Hepatocyte (in vitro differentiated cells): ENCODE results near the gene FNDC3B. TPM values are rescaled to one million over a fixed set of nuclear protein-coding genes. Genes with fewer than 3 reads are reported as not detected.

Experiments used
- DNase-seq: peaks from one replicate; pipeline ENCODE4 v3.0.0-alpha.2; 2016; ENCODE audit warnings: low spot score
- H2AFZ ChIP-seq: fragments of 200-600 bp; sonication (generic); 2 replicates; pipeline ENCODE4 v1.6.0; 2016; ENCODE audit warnings: antibody characterized with exemption, mild to moderate bottlenecking
- H3K27ac ChIP-seq: fragments of 200-600 bp; sonication (generic); 2 replicates; pipeline ENCODE4 v1.5.1; 2016; ENCODE audit warnings: mild to moderate bottlenecking
- H3K27me3 ChIP-seq: fragments of 200-600 bp; sonication (generic); 2 replicates; pipeline ENCODE4 v1.6.1; 2016
- H3K36me3 ChIP-seq: fragments of 200-600 bp; sonication (generic); replicated peaks from 2 replicates; pipeline ENCODE4 v1.5.1; 2016; ENCODE audit warnings: low read depth; ENCODE audit not compliant: insufficient read depth
- H3K4me1 ChIP-seq: fragments of 200-600 bp; sonication (generic); 2 replicates; pipeline ENCODE4 v1.5.1; 2016; ENCODE audit warnings: mild to moderate bottlenecking, moderate library complexity; ENCODE audit not compliant: insufficient read depth
- H3K4me2 ChIP-seq: fragments of 200-600 bp; sonication (generic); 2 replicates; pipeline ENCODE4 v1.6.0; 2016
- H3K4me3 ChIP-seq: fragments of 200-600 bp; sonication (generic); 2 replicates; pipeline ENCODE4 v1.5.1; 2016; ENCODE audit warnings: mild to moderate bottlenecking
- H3K79me2 ChIP-seq: fragments of 200-600 bp; sonication (generic); 2 replicates; pipeline ENCODE4 v1.6.0; 2017; ENCODE audit warnings: mild to moderate bottlenecking
- H3K9me2 ChIP-seq: fragments of 200-600 bp; sonication (generic); replicated peaks from 2 replicates; pipeline ENCODE4 v1.6.0; 2017; ENCODE audit warnings: mild to moderate bottlenecking; ENCODE audit not compliant: insufficient read depth
- H3K9me3 ChIP-seq: fragments of 200-600 bp; sonication (generic); 2 replicates; pipeline ENCODE4 v1.5.1; 2016; ENCODE audit warnings: low read depth, mild to moderate bottlenecking
- H4K20me1 ChIP-seq: fragments of 200-600 bp; sonication (generic); 2 replicates; pipeline ENCODE4 v1.6.0; 2016; ENCODE audit warnings: mild to moderate bottlenecking; ENCODE audit not compliant: insufficient read depth, poor library complexity, severe bottlenecking
- EZH2 ChIP-seq: fragments of 200-600 bp; sonication (generic); IDR thresholded peaks from 2 replicates; pipeline ENCODE4 v1.6.1; 2016; ENCODE audit warnings: antibody characterized with exemption, mild to moderate bottlenecking, borderline replicate concordance
- EZH2phosphoT487 ChIP-seq: fragments of 200-600 bp; sonication (generic); IDR thresholded peaks from one replicate; pipeline ENCODE4 v1.6.1; 2018; ENCODE audit warnings: antibody characterized with exemption, mild to moderate bottlenecking, low read depth, moderate library complexity; ENCODE audit not compliant: unreplicated experiment, severe bottlenecking
- WGBS: methylation state at CpG from one replicate; pipeline ENCODE4 v1.1.6; 2016; ENCODE audit warnings: low lambda C conversion rate; ENCODE audit errors: missing lambda C conversion rate; 5-methylcytosine and 5-hydroxymethylcytosine counted together
- polyA plus RNA-seq: library from polyadenylated mRNA; unstranded; fragments of >200 nt; fragmentation: Nextera tagmentation; extraction: Ambion mirVana; gene quantifications from 2 replicates; pipeline ENCODE4 v1.2.1, GENCODE V29; 2016
- total RNA-seq: library from RNA; depleted of rRNA; stranded (reverse); fragments of >200 nt; gene quantifications from 2 replicates; pipeline ENCODE4 v1.2.3, GENCODE V29; 2014
- TF ChIP-seq, protein P1 (sequence below): fragments of 200-600 bp; sonication (generic); IDR thresholded peaks from 2 replicates; pipeline ENCODE4 v1.5.1; 2016; ENCODE audit warnings: antibody characterized with exemption, mild to moderate bottlenecking; ENCODE audit not compliant: poor library complexity

The FNDC3B gene
- total and polyA plus RNA-seq, 2 experiments from 2014 or later, result 61.2 to 113 TPM

DNA sequence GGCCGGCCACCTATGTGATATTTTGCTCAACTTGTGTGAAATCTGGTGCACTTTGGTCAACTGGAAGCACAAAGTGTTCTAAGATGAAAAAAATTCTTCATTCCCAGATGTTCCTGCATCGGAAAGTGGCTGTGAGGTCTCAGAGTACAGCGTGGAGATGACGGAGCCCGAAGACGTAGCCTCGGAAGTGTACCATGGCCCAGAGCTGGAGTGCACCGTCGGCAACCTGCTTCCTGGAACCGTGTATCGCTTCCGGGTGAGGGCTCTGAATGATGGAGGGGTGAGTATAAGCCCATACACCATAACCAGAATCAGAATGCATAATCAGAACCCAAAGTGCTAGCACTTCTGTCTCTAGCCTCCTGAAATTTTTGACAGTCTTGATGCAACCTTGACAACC, 304.6 kb downstream of the FNDC3B start:
- H3K27ac ChIP-seq, result no peak overlapping the region
- H3K4me1 ChIP-seq, result no peaks in the 10 kb centered on the region
- H3K4me2 ChIP-seq, result no peak overlapping the region
- no peaks in the 10 kb centered on the region for H3K36me3 ChIP-seq
- no peaks in the 10 kb centered on the region for H3K9me3 ChIP-seq
- DNase-seq, result no peak
- no peaks in the 10 kb centered on the region for H4K20me1 ChIP-seq
- TF ChIP-seq EZH2phosphoT487 (no peak), EZH2 (no peak)
- TF ChIP-seq, protein P1, sequence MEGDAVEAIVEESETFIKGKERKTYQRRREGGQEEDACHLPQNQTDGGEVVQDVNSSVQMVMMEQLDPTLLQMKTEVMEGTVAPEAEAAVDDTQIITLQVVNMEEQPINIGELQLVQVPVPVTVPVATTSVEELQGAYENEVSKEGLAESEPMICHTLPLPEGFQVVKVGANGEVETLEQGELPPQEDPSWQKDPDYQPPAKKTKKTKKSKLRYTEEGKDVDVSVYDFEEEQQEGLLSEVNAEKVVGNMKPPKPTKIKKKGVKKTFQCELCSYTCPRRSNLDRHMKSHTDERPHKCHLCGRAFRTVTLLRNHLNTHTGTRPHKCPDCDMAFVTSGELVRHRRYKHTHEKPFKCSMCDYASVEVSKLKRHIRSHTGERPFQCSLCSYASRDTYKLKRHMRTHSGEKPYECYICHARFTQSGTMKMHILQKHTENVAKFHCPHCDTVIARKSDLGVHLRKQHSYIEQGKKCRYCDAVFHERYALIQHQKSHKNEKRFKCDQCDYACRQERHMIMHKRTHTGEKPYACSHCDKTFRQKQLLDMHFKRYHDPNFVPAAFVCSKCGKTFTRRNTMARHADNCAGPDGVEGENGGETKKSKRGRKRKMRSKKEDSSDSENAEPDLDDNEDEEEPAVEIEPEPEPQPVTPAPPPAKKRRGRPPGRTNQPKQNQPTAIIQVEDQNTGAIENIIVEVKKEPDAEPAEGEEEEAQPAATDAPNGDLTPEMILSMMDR, result no peak
- no peaks in the 10 kb centered on the region for H3K27me3 ChIP-seq
- H2AFZ ChIP-seq, result no peak overlapping the region
- no peak overlapping the region for H3K4me3 ChIP-seq
- peaks cover 3% of the 10 kb centered on the region for H3K79me2 ChIP-seq
- no peaks in the 10 kb centered on the region for H3K9me2 ChIP-seq
- 96% methylated on average over 12 of the region's 12 CpGs for WGBS

DNA sequence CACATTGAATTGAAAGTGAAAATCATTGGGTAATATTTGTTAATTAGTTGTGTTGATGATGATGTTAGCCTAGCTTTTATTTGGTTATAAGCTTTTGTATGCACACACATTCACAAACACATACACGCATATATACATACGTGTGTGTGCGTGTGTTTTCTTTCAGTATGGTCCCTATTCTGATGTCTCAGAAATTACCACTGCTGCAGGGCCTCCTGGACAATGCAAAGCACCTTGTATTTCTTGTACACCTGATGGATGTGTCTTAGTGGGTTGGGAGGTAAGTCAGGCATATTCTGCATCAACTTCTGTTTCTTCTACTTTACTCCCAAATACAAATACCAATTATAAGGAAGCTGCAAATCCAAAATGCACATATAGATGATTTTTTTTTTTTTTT, 306.8 kb downstream of the FNDC3B start:
- Histone ChIP-seq H3K36me3 (no peaks in the 10 kb centered on the region), H3K4me3 (no peak overlapping the region), H3K9me3 (no peaks in the 10 kb centered on the region)

DNA sequence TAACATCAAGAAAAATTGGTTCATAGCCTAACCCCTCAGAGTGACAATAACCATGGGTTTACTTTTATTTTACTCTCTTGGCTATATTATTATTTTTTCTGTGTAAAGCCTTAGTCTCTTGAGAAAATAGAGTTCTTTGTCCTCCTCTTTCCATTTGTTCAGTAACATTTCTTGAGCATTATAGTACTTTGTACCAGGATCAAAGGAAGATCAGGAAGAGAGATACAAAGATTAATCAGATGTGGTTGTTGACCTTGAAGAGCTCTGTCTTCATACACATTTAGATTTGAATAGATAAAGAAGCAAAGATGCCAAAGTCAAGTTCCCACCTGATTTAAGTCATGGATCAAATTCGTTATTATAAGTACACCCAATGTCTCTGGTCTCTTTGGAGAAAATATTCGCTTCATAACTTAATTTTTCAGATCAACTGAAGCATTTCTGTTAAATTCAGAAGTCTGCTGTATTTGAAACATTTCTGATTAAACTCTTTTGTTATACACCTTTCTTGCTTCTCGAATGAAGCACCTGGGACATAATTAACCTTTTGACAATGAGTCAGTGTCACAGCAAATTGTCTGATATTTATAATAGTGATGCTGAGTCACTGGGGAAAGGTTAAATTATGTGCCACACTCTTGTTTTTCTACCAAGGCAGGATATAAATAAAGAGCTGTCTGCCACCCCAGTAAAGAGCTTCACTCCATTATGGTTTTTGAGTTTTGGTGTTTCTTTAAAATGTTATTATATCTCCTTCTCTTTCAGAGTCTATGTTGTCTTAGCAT, 308.7 kb downstream of the FNDC3B start:
- WGBS, result 86% methylated on average over 3 of the region's 3 CpGs
- TF ChIP-seq EZH2 (no peak), EZH2phosphoT487 (no peak)
- TF ChIP-seq, protein P1, result no peak
- no peak overlapping the region for H2AFZ ChIP-seq

More for the DNA sequence above, 306.8 kb downstream of the FNDC3B start:
- H4K20me1 ChIP-seq, result no peaks in the 10 kb centered on the region
- H3K27ac ChIP-seq, result no peak overlapping the region
- no peaks in the 10 kb centered on the region for H3K4me1 ChIP-seq
- H2AFZ ChIP-seq, result no peak overlapping the region
- no peak overlapping the region for H3K4me2 ChIP-seq
- no peaks in the 10 kb centered on the region for H3K27me3 ChIP-seq
- no peaks in the 10 kb centered on the region for H3K9me2 ChIP-seq
- WGBS, result 77% methylated on average over 3 of the region's 3 CpGs
- DNase-seq, result no peak
- TF ChIP-seq EZH2phosphoT487 (no peak), EZH2 (no peak)
- TF ChIP-seq, protein P1, result no peak
- H3K79me2 ChIP-seq, result peaks cover 8% of the 10 kb centered on the region

More for the DNA sequence above, 308.7 kb downstream of the FNDC3B start:
- no peaks in the 10 kb centered on the region for H3K4me1 ChIP-seq
- H3K9me3 ChIP-seq, result no peaks in the 10 kb centered on the region
- no peak overlapping the region for H3K4me2 ChIP-seq
- no peak overlapping the region for H3K4me3 ChIP-seq
- H3K27me3 ChIP-seq, result no peaks in the 10 kb centered on the region
- peak overlapping the region; percentile 1 for H3K27ac ChIP-seq
- DNase-seq, result no peak
- H3K36me3 ChIP-seq, result no peaks in the 10 kb centered on the region
- no peaks in the 10 kb centered on the region for H4K20me1 ChIP-seq
- H3K79me2 ChIP-seq, result peaks cover 8% of the 10 kb centered on the region
- H3K9me2 ChIP-seq, result no peaks in the 10 kb centered on the region
